OCI-LY1 (cell line): ENCODE results near the gene LHX1.

Experiments
- EZH2 ChIP-seq: fragments of 200-600 bp; sonication (generic), shearing (Covaris generic); IDR thresholded peaks from 2 replicates; pipeline ENCODE4 v1.8.0; 2017; ENCODE audit warnings: borderline replicate concordance, mixed run types, mild to moderate bottlenecking, antibody characterized with exemption, low read length, moderate library complexity, mixed read lengths
- TF ChIP-seq, protein P1 (sequence below): fragments of 200-600 bp; sonication (generic), shearing (Covaris generic); IDR thresholded peaks from 2 replicates; pipeline ENCODE4 v1.5.1; 2017; ENCODE audit warnings: mild to moderate bottlenecking, antibody characterized with exemption, low read length, moderate library complexity, mixed read lengths

DNA sequence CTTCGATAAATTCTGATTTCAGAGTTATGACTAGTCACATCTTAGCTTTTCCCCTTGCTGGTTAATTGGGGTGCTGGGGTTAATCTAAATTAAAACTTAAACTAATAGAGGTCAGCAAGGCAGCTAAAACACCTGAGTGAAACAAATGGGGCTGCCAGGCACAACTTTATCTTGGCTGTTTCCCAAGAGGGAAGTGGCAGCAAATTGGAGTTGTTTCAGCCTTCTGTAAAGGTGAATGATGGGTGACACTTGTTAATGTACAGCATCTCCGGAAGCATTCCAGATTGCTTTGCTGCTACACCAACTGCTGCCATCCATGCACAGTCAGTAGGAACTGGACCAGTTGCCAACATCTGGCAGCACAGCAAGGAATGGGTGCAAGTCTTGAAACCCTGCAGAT, 55.4 kb downstream of the LHX1 start:
- TF ChIP-seq, protein P1, sequence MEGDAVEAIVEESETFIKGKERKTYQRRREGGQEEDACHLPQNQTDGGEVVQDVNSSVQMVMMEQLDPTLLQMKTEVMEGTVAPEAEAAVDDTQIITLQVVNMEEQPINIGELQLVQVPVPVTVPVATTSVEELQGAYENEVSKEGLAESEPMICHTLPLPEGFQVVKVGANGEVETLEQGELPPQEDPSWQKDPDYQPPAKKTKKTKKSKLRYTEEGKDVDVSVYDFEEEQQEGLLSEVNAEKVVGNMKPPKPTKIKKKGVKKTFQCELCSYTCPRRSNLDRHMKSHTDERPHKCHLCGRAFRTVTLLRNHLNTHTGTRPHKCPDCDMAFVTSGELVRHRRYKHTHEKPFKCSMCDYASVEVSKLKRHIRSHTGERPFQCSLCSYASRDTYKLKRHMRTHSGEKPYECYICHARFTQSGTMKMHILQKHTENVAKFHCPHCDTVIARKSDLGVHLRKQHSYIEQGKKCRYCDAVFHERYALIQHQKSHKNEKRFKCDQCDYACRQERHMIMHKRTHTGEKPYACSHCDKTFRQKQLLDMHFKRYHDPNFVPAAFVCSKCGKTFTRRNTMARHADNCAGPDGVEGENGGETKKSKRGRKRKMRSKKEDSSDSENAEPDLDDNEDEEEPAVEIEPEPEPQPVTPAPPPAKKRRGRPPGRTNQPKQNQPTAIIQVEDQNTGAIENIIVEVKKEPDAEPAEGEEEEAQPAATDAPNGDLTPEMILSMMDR: no peak
- TF ChIP-seq EZH2: no peak
